ENCODE data around the gene TFAM.
"Not testable (repeated sequence)": the region's sequence is repeated elsewhere in the genome, so short reads cannot be mapped to it uniquely, and the experiment has no call there.

TFAM gene

DNA sequence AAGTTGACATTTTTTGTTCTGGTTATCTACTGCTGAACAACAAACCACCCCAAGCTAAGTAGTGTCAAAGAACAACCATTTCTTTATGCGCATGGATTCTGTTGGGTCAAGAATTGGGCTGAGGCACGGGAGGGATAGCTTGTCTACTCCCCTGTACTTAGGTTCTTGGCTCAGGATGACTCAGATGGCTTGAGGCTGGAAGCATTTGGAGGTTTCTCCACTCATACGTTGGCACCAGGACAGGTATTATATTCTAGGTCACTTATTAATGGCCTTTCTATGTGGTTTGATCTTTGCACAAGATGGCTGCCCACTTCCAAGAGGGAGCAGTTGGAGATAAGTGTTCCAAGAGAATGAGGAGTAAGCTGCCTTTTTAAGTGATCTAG, 11.8 kb upstream of the TFAM start:
- DNase-seq: no peak

DNA sequence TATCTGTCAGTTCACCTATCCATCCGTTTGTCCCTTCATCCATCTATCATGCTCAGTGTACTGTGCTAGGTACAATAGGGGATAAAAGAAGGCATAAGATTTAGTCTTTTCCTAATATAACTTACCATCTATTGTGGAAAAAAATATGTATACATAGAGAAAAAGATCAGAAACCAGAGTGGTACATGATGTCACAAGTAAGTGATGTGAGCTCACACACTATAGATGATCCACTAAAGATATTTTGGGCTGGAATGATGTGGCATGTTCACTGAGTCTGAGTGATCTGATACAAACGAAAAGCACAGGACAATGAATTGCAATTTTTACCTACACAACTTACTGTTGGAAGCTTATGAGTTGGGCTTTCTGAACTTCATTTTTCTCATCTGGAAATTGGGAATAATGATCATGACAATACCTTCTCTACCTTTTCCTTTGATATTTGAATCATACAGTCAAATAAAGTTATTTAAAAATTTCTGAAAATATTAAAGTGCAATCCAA, 2.7 kb upstream of the TFAM start:
- no peak for DNase-seq

DNA sequence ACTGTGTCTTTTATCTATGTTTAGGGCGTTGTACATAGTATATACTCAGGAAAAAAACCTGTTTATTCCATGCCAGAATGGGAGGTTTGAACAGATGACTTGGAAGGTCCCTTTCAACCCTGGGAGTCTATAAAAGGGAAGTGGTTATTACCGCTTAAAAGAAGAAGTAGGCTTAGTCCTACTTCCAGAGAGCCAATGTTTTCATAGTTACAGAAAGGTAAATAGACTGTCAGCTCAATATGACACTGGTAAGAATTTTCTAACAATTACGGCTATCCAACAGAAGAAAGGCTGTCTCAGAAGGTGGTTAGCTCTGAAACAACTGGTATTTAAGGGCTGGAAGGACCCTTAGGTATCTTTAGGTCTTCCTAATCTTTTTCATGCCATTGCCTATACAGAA, 1.1 kb upstream of the TFAM start:
- DNase-seq: peak in 2 of 5 experiments; percentile 50 to 63

DNA sequence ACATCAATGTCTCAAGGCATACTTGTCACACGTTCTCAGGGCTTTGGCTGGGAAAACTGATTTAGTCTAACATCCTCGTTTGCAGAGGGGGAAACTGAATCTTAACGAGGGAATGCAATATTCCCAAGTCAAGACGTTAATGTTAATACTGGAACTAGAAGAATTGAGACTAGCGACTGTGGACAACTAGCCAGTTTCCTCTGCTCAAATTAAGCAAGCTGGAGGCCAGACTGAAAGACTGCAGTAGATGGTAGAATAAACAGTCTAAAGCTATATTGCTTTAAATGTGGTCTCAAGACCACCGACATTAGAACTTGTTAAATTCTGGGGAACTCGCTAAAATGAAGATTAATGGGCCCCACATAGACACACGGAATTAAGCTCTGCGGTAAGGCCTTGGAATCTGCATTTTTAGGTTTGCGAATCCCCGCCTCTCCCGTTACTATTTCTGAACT, 639 bp upstream of the TFAM start:
- peak in 1 of 5 experiments; percentile 0 for DNase-seq

DNA sequence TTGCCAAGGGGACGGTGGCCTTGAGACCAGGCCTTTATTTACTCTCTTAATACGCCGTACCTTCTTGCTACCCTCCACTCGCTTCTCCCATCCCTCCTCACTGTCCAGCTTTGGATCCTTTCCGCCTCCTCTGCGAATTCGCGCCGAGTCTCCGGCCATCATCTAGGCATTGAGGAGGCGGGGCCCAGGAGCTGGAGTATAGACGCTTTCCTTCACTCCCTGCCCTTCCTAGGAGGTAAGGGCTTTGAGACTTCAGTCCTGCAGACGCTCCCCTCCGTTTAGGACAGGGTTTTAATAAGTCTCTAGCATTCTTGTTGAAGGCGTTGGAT, 538 bp downstream of the TFAM start:
- peak in 1 of 5 experiments; percentile 9 for DNase-seq

DNA sequence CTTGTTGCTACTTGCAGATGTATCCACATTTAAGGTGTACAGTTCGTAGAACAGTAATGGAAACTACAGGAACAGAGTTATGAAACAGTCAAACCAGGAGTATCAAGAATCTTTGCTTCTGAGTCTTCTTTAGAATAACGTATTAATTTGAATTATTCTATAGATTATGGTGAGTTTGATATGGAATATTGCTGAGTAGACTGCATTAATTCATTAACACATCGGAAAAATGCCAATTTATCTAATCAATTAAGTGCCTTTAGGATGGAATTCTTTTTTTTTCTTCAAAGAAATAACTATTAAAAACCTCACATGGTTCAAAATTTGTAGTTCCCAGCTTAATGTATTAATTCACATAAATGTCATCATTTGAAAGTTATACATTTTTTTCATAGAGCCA, 3.8 kb downstream of the TFAM start:
- no peak for DNase-seq

DNA sequence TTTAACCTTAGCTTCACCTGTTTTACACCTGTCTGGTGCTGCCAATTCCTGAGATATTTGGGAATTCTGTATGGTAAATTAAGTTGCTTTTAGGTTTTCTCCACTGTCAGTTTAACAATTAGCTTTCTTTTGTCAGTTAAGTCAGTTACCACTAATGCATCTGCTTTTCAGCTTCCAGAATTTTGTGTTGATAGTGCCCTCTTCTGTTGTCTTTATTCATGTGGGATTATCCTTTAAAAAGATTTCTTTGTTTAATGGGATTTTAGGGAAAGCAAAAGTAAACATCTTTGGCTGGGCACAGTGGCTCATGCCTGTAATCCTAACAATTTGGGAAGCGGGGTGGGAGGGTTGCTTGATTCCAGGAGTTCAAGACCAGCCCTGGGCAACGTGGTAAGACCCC, 8.1 kb downstream of the TFAM start:
- DNase-seq: no peak

DNA sequence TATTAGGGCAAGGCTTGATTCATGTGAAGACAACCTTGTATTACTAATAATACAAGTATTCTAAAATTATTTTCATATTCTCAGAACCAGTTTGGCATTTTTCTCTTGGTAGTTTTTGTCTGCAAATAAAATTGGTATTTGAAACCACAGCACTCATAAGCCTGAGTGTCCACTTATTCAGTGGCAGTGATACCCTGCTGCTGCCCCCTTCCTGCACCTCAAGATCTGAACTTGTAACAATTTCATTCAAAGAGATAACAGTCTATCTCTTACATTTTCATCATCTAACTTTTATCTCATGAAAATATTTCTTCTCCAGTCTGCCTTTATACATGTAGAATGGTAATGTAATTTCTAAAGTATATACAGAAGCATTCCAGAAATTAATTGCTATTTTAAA, 9.3 kb downstream of the TFAM start:
- DNase-seq: no peak

DNA sequence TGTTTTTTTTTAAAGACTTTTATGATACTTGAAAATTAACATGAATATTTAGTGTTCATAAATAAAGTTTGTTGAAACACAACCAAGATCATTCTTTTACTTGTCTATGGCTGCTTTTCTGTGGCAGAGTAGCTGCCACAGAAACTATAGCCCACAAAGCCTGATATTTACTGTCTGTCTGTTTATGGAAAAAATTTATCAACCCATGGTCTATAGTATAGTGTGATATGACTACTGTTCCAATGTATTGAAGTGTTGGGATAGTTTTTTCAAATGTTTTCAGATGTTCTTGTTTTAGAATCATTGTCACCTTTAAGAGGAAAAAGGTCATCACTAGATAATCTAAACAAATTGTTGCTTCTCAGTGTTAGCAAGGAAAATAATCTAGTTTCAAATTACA, 10.8 kb downstream of the TFAM start:
- no peak for DNase-seq

DNA sequence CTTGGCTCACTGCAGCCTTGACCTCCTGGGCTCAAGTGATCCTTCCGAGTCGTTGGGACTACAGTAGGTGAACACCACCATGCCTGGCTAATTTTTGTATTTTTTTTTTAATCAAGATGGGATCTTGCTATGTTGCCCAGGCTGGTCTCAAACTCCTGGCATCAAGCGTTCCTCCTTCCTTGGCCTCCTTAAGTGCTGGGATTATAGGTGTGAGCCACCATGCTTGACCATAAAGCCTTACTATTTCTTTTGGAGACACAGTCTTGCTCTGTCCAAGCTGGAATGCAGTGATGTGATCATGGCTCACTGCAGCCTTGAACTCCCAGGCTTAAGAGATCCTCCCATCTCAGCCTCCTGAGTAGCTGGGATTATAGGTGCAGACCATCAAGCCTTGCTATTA, 12.6 kb downstream of the TFAM start:
- DNase-seq: no peak

DNA sequence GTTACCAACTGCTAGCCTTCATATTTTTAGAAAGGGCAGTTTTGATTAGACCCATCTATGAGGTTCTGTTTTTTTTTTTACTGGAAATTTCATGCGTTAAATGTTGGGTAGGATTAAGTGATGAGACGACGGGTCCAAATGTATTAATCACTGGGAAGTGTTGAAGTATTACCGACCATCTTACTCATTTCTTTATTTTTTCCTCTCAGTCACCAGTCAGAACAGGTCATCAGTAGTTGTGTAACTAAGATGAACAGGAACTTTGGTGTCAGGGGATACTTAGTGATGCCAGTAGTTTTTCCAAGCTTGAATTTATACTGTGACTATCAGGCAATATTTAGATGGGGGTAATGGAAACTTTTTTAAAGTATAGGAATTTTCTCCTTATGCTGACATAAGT, 14.2 kb downstream of the TFAM start:
- no peak for DNase-seq

DNA sequence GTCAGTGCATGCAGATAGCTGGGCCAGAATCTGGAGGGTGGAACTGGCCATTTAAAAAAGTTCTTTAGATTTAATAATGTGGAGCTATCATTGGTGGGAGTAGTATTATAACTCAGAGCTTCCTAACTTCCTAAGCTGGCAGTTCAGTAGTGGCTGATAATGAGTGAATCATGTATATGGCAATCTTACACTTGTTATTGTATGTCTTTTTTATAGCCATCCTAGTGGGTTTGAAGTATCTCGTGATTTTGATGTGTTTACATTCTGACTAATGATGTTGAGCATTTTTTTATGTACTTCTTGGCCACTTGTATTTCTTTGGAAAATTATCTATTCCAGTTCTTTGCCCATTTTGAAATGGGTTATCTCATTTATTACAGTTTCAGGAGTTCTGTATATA, 15.4 kb downstream of the TFAM start:
- no peak for DNase-seq

DNA sequence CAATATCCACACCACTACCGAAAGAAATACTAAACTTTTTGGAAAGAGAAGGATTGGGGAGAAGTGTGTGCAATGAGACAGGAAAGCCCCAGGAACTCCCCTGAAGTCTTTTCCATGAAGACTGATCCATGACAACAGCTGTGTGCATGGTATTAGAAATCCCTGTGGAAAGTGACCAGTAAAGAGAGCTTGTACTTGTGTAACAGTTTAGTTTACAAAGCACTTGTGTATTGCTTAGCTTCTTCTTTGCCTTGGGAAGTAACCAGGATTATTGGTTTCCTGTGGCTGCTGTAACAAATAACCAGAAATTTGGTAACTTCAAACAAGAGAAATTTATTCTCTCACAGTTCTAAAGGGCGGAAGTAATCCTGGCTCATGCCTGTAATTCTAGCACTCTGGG, 18.8 kb downstream of the TFAM start:
- DNase-seq: no peak

DNA sequence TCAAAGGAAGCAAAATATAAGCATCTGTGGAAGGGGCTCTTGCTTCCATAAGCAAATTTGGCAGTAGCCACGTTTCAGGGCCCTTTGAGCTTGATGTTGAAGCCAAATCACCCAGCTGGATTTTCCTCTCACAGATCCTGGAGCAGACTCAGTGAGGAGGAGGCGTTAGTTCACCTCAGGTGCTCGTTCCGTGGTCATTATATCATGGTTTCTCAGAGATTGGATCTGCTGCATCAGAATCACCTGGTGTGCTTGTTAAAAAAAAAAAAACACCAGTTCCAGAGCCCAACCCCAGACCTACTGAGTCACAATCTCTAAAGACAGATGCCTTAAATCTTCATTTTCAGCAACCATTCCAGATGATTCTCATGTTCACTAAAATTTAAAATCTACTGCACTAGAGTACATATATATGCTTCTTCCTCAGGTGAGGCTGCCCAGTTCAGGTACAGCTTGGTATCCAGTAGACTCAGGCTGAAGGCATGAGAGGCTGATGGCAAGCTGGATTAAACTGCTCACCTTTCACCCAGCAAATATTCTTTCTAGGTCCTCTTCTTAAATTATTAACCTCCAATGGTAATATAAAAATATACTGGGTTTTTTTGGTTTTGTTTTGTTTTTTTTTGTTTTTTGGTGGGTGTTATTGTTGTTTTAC, 24.9 kb downstream of the TFAM start:
- no peak for DNase-seq

DNA sequence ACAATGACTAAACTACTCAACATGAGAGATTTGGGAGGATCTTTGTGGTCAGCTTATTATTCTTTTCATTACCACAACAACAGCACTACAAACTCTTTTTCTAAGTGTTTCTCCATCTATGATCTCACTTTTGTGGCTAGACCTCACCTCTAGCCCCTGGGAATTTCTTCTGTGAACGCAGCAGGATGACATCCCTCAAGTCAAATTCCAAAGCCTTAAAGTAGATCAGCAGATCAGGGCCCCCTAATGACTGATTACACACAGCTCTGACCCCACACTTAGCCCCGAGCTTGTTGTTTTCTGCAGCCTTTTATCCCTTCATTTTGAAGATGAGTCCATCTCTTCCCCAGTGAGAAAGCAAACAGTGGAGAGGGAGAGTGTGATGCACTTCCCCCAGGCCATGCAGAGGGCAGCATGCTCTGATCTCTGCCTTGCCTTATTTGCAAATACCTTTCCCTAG, 27.3 kb downstream of the TFAM start:
- no peak for DNase-seq

DNA sequence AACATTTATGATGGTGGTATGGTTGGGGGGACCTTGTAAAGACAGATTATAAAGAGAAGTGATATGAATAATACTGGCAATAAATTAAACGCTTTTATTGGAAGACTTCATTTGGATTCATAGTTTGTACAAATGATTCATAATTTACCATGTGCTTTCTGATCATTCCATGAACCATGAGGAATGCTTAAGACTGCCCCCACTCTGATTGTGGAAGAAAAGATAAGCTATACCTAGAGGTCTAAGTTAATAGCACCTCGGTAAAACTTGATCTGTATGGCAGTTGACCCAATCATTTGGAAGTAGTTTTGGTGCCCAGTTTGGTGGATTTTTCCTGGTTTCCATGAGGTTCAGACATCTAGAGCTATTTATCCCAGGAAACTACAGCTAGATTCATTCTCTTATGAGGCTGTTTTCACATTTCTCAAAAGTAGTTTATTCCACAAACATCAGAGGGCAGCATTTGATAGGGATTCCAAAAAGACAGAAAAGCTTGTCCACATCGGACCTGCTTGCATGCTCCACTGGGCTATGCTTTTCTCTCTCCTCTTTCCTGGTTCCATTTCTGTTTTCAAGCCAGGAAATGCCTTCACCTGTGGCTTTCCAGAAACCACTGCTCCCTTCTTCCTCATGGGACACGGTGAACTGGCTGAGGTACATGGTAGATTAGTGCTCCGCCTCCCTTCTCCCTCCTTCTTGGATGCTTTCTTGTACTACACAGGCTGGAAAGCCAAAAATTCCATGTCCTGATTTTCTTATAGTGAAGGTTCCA, 29.2 kb downstream of the TFAM start:
- DNase-seq: no peak

DNA sequence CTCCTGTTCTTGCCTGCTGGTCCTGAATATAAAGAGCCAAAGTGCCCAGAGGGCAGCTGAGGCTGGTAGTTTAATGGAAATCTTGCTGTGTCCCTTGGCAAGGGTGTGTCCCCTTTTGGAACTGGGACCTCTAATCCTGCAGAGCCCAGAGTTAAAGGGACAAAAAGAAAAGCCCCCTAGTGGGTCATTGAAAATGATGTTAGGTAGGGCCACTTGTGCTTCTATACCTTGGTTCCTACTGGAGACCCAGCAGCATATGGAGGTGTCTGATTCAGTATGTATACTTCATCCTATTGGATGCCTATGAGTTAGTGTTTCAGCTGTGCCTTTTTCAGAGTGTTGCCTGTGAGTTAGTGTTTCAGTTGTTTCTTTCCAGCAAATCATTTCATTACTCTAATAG, 30.5 kb downstream of the TFAM start:
- DNase-seq: no peak

DNA sequence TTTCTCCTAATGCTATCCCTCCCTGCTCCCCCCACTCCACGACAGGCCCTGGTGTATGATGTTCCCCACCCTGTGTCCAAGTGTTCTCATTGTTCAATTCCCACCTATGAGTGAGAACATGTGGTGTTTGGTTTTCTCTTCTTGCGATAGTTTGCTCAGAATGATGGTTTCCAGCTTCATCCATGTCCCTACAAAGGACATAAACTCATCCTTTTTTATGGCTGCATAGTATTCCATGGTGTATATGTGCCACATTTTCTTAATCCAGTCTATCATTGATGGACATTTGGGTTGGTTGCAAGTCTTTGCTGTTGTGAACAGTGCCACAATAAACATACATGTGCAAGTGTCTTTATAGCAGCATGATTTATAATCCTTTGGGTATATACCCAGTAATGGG, 32.7 kb downstream of the TFAM start:
- not testable (repeated sequence) for DNase-seq

DNA sequence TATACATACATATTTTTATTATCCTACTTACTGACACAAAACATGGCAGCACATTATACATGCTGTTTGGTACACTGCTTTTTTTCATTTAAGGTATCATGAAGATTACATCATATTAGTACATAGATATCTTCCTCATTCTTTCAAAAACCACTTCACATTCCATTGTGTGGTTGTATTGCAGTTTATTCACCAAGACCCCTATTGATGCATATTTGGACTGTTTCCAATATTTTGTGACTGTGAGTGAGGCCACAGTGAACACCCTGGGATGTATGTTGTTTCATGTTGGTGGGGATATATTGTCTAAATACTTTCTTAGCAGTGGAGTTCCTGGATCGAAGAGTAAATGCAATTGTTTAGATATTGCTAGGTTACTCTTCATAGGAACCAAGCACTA, 39.0 kb downstream of the TFAM start:
- no peak for DNase-seq

DNA sequence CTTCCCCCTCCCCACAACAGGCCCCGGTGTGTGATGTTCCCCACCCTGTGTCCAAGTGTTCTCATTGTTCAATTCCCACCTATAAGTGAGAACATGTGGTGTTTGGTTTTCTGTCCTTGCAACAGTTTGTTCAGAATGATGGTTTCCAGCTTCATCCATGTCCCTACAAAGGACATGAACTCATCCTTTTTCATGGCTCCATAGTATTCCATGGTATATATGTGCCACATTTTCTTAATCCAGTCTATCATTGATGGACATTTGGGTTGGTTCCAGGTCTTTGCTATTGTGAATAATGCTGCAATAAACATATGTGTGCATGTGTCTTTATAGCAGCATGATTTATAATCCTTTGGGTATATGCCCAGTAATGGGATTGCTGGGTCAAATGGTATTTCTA, 43.2 kb downstream of the TFAM start:
- DNase-seq: not testable (repeated sequence)

DNA sequence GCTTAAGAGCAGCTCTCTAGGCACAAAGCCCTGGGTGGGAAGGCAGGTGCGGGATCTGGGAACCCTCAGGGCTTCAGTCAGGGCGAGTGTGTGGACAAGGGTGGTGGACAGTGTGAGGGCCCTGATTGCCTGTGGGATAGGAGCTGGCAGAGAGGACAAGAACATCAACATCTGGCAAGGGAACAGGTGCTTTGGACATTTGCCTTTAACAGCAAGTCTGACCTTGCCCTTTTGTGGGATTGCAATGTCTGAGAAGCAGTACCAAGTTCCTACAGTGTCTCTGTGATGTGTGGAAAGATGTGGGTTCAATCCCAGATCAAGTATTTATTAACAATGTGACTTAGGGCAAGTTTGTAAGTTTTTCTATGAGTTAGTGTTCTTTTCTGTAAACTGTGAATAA, 46.7 kb downstream of the TFAM start:
- no peak for DNase-seq

DNA sequence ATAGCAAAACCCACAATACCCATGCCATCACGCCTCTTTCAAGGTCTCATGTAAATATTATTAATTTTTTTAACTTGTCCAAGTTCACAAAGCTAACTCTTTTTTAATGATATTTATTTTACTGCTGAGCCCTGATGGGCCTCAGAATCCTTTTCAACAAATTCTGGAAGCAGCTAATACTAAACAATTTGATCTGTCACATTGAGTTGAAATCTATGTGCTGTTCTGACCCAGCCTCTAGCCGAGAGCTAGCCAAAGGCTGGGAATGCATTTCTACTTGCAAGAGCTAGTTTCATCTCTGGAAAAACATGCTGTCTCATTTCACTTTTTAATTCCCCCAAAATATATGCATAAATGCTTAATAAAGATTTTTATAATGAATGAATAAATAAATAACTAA, 47.9 kb downstream of the TFAM start:
- DNase-seq: no peak

DNA sequence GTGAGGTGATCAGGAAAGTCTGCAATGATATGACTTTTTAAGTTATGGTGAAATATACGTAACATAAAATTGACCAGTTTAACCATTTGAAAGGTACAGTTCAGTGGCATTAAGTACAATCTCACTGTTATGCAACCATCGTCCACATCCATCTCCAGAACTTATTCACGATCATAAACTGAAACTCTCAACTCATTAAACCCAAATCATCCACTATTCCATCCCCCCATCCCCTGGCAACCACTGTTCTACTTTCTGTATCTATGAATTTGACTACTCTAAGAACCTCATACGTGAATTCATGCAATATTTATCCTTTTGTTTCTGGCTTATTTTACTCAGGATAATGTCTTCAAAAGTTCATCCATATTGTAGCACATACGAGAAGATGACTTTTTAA, 48.4 kb downstream of the TFAM start:
- DNase-seq: no peak

DNA sequence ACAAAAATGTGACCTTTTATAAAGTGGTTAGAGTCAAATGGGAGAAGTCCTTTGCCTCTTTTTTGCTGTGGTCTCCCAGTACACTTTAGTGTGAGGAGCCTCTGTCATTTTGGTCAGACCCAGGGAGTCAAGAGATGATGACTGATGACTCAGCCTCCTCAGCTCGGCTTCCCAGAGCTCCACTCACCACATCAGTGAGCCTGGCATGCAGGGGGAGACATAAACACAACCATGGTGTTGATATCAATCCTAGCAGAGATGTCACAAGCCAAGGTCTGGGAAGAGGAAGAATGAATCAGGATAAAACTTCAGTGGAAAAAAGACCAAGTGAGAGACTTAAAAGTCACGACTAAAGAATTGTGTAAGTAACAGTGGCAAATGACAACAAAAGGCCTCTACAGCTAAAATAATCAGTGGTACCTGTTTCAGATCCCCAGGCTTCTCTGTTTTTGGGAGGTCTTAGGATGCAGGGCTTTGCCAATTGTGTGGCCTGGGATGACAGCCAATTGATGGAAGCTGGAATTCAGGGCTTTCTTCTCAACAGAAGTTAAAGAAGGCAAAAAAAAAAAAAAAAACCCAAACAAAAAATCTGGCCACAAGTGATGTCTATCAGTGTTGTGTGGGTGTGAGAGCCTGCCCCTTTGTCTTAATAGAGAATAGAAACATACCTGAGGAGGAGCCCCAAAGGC, 50.2 kb downstream of the TFAM start:
- DNase-seq: no peak
